Chondrocyte (in vitro differentiated cells): ENCODE results near the gene GRHL3. TPM values are rescaled to one million over a fixed set of nuclear protein-coding genes. Genes with fewer than 3 reads are reported as not detected.

Experiments
- DNase-seq: peaks from one replicate; pipeline ENCODE4 v3.0.0; 2021; ENCODE audit warnings: mixed read lengths, low spot score
- H3K27ac Mint-ChIP-seq: one replicate; pipeline ENCODE4 v1.8.0; 2021; ENCODE audit warnings: mild to moderate bottlenecking, moderate library complexity, mixed read lengths; ENCODE audit not compliant: unreplicated experiment
- H3K27me3 Mint-ChIP-seq: 2 replicates; pipeline ENCODE4 v1.8.0; 2021; ENCODE audit warnings: low read depth, mixed read lengths
- H3K36me3 Mint-ChIP-seq: 2 replicates; pipeline ENCODE4 v1.8.0; 2021; ENCODE audit warnings: low read depth, mixed read lengths
- H3K4me1 Mint-ChIP-seq: 2 replicates; pipeline ENCODE4 v1.8.0; 2021; ENCODE audit warnings: low read depth, mild to moderate bottlenecking, mixed read lengths
- H3K4me3 Mint-ChIP-seq: one replicate; pipeline ENCODE4 v1.8.0; 2021; ENCODE audit warnings: mild to moderate bottlenecking, moderate library complexity, mixed read lengths; ENCODE audit not compliant: unreplicated experiment
- H3K9me3 Mint-ChIP-seq: 2 replicates; pipeline ENCODE4 v1.8.0; 2021; ENCODE audit warnings: low read depth, mixed read lengths
- CTCF ChIP-seq: fragments of 200-600 bp; sonication (generic); IDR thresholded peaks from 2 replicates; pipeline ENCODE4 v1.5.0; 2021; ENCODE audit warnings: antibody characterized with exemption, mild to moderate bottlenecking, moderate library complexity
- total RNA-seq: library from RNA; stranded (reverse); gene quantifications from 3 replicates; pipeline ENCODE4 v1.2.1, GENCODE V29; 2021

GRHL3 gene
- total RNA-seq, 1 donor from 2014 or later = 0.07 TPM

GRCh38 chr1:24363994-24364393, 44.8 kb downstream of the GRHL3 start:
- Mint-ChIP-seq H3K36me3 (no peaks in the 10 kb centered on the region), H3K27ac (no peak overlapping the region), H3K9me3 (no peaks in the 10 kb centered on the region), H3K4me3 (no peak overlapping the region), H3K4me1 (peaks cover 45% of the 10 kb centered on the region), H3K27me3 (no peaks in the 10 kb centered on the region)
- no peak for TF ChIP-seq CTCF
- DNase-seq = no peak

- Mint-ChIP-seq H3K27me3 (no peaks in the 10 kb centered on the region), H3K4me3 (no peak overlapping the region), H3K27ac (no peak overlapping the region), H3K36me3 (no peaks in the 10 kb centered on the region), H3K9me3 (no peaks in the 10 kb centered on the region), H3K4me1 (peaks cover 45% of the 10 kb centered on the region)
- DNase-seq = no peak
- no peak for TF ChIP-seq CTCF
These were observed 45.4 kb downstream of the GRHL3 start for GRCh38 chr1:24364605-24364974.

- Mint-ChIP-seq H3K4me3 (no peak overlapping the region), H3K9me3 (no peaks in the 10 kb centered on the region), H3K27me3 (no peaks in the 10 kb centered on the region), H3K4me1 (peaks cover 45% of the 10 kb centered on the region), H3K36me3 (no peaks in the 10 kb centered on the region), H3K27ac (peak overlapping the region; percentile 36)
- TF ChIP-seq CTCF = no peak
- no peak for DNase-seq
These were observed 46.0 kb downstream of the GRHL3 start for GRCh38 chr1:24364975-24365678.

- Mint-ChIP-seq H3K9me3 (no peaks in the 10 kb centered on the region), H3K27me3 (no peaks in the 10 kb centered on the region), H3K4me3 (no peak overlapping the region), H3K27ac (no peak overlapping the region), H3K36me3 (no peaks in the 10 kb centered on the region), H3K4me1 (peaks cover 45% of the 10 kb centered on the region)
- no peak for DNase-seq
- TF ChIP-seq CTCF = no peak
These were observed 47.5 kb downstream of the GRHL3 start for GRCh38 chr1:24366707-24367106.

GRCh38 chr1:24369199-24369598, 50.0 kb downstream of the GRHL3 start:
- Mint-ChIP-seq H3K36me3 (peaks cover 1% of the 10 kb centered on the region), H3K4me3 (no peak overlapping the region), H3K9me3 (no peaks in the 10 kb centered on the region), H3K4me1 (peaks cover 23% of the 10 kb centered on the region), H3K27me3 (no peaks in the 10 kb centered on the region), H3K27ac (no peak overlapping the region)
- no peak for TF ChIP-seq CTCF
- no peak for DNase-seq
